ENCODE data around the gene BMP2K. TPM values are rescaled to one million over a fixed set of nuclear protein-coding genes. Genes with fewer than 3 reads are reported as not detected.

The BMP2K gene
- total and polyA plus RNA-seq, 8 donors, result 4.7 to 68.7 (median 17.0) TPM

- TF ChIP-seq CTCF (IDR thresholded peaks at IDR 0.05), result no peak
- Histone ChIP-seq H3K4me3 (no peak overlapping the region), H3K27ac (no peak overlapping the region), H3K27me3 (no peaks in the 10 kb centered on the region), H3K9me3 (no peaks in the 10 kb centered on the region), H3K36me3 (peaks cover 19 to 72% (median 64%) of the 10 kb centered on the region in 4 donors), H3K4me1 (no peaks in the 10 kb centered on the region)
- intact Hi-C loops (cut with DNase I; ENCODE audit: low total_unique reads), result no loop called here
- 85 to 90% (median 88%) methylated on average over 5 of the region's 5 CpGs for WGBS, 5 donors
- DNase-seq, result no peak
These were observed 100.6 kb downstream of the BMP2K start for GRCh38 chr4:78876568-78877320.

- no peak overlapping the region for H3K4me3 ChIP-seq
- no peaks in the 10 kb centered on the region for H3K4me1 ChIP-seq
- intact Hi-C loops (cut with DNase I; ENCODE audit: low total_unique reads), result no loop called here
- DNase-seq, result no peak
- 56 to 73% (median 60%) methylated on average over 1 of the region's 1 CpG for WGBS, 5 donors
- no peak overlapping the region for H3K27ac ChIP-seq
- no peak for TF ChIP-seq CTCF (IDR thresholded peaks at IDR 0.05)
- no peak for TF ChIP-seq POLR2A (IDR thresholded peaks at IDR 0.05)
- no peak for TF ChIP-seq EP300 (IDR thresholded peaks at IDR 0.05)
- TF ChIP-seq POLR2AphosphoS5 (IDR thresholded peaks at IDR 0.05), result no peak
- H3K36me3 ChIP-seq, result peaks cover 7 to 59% (median 52%) of the 10 kb centered on the region in 4 donors
- H3K27me3 ChIP-seq, result no peaks in the 10 kb centered on the region
- H3K9me3 ChIP-seq, result no peaks in the 10 kb centered on the region
These were observed 101.9 kb downstream of the BMP2K start for GRCh38 chr4:78878031-78878430.

GRCh38 chr4:78880874-78881492 is 104.8 kb downstream of the BMP2K start:
- no peaks in the 10 kb centered on the region for H3K9me3 ChIP-seq
- no peaks in the 10 kb centered on the region for H3K4me1 ChIP-seq
- TF ChIP-seq CTCF (IDR thresholded peaks at IDR 0.05) (no peak), POLR2AphosphoS5 (IDR thresholded peaks at IDR 0.05) (no peak), POLR2A (IDR thresholded peaks at IDR 0.05) (no peak), EP300 (IDR thresholded peaks at IDR 0.05) (no peak)
- H3K27ac ChIP-seq, result no peak overlapping the region
- no peak for DNase-seq
- H3K36me3 ChIP-seq, result peaks cover 0 to 38% (median 30%) of the 10 kb centered on the region in 4 donors
- H3K27me3 ChIP-seq, result no peaks in the 10 kb centered on the region
- no peak overlapping the region for H3K4me3 ChIP-seq
- intact Hi-C loops (cut with DNase I; ENCODE audit: low total_unique reads), result no loop called here

GRCh38 chr4:78885598-78885997 is 109.4 kb downstream of the BMP2K start:
- H3K9me3 ChIP-seq, result no peaks in the 10 kb centered on the region
- intact Hi-C loops (cut with DNase I; ENCODE audit: low total_unique reads), result no loop called here
- TF ChIP-seq EP300 (IDR thresholded peaks at IDR 0.05) (no peak), CTCF (IDR thresholded peaks at IDR 0.05) (no peak), POLR2A (IDR thresholded peaks at IDR 0.05) (no peak)

More at GRCh38 chr4:78885598-78885997, 109.4 kb downstream of the BMP2K start:
- H3K4me1 ChIP-seq, result no peaks in the 10 kb centered on the region
- H3K4me3 ChIP-seq, result no peak overlapping the region
- H3K27me3 ChIP-seq, result no peaks in the 10 kb centered on the region
- H3K27ac ChIP-seq, result no peak overlapping the region
- H3K36me3 ChIP-seq, result peaks cover 0 to 29% (median 23%) of the 10 kb centered on the region in 4 donors
- no peak for DNase-seq

Data from stomach (tissue), 9 donors.